Endodermal cell (in vitro differentiated cells): ENCODE measurements around the gene ABCG1. TPM values are rescaled to one million over a fixed set of nuclear protein-coding genes. Genes with fewer than 3 reads are reported as not detected.
A peak's percentile ranks its signal among the peaks of the same experiment; 100 is the strongest.

ENCODE experiments used
- DNase-seq: peaks from one replicate; pipeline ENCODE4 v3.0.0-alpha.2; 2017
- H3K27ac ChIP-seq: 2 replicates; pipeline ENCODE4 v1.5.1; 2013; ENCODE audit warnings: mild to moderate bottlenecking, low read depth, low read length, moderate library complexity
- H3K27me3 ChIP-seq: 2 replicates; pipeline ENCODE4 v1.6.1; 2013; ENCODE audit warnings: mild to moderate bottlenecking, low read length, moderate library complexity; ENCODE audit not compliant: insufficient read depth, control insufficient read depth, poor library complexity, severe bottlenecking
- H3K36me3 ChIP-seq: 2 replicates; pipeline ENCODE4 v1.7.0; 2013; ENCODE audit warnings: mild to moderate bottlenecking, low read length, moderate library complexity; ENCODE audit not compliant: control insufficient read depth, insufficient read depth
- H3K4me1 ChIP-seq: one replicate; pipeline ENCODE4 v1.7.0; 2013; ENCODE audit warnings: low read length; ENCODE audit not compliant: control insufficient read depth, insufficient read depth
- H3K4me3 ChIP-seq: 2 replicates; pipeline ENCODE4 v1.5.1; 2013; ENCODE audit warnings: mild to moderate bottlenecking, low read length, moderate library complexity
- H3K9ac ChIP-seq: 2 replicates; pipeline ENCODE4 v1.6.1; 2013; ENCODE audit warnings: mild to moderate bottlenecking, low read length, moderate library complexity; ENCODE audit not compliant: poor library complexity, severe bottlenecking; ENCODE audit errors: extremely low read depth
- H3K9me3 ChIP-seq: 2 replicates; pipeline ENCODE4 v1.6.1; 2013; ENCODE audit warnings: mild to moderate bottlenecking, low read length, moderate library complexity; ENCODE audit not compliant: control insufficient read depth
- H3K27ac Mint-ChIP-seq: 2 replicates; pipeline ENCODE4 v1.8.0; 2020; ENCODE audit warnings: mixed read lengths
- H3K27me3 Mint-ChIP-seq: 2 replicates; pipeline ENCODE4 v1.8.0; 2021; ENCODE audit warnings: mild to moderate bottlenecking, mixed read lengths; ENCODE audit not compliant: insufficient read depth
- H3K36me3 Mint-ChIP-seq: 2 replicates; pipeline ENCODE4 v1.8.0; 2020; ENCODE audit warnings: low read depth, mixed read lengths
- H3K4me1 Mint-ChIP-seq: 2 replicates; pipeline ENCODE4 v1.8.0; 2020; ENCODE audit warnings: mixed read lengths
- H3K4me3 Mint-ChIP-seq: 2 replicates; pipeline ENCODE4 v1.8.0; 2020; ENCODE audit warnings: mild to moderate bottlenecking, moderate library complexity, mixed read lengths
- H3K9me3 Mint-ChIP-seq: 2 replicates; pipeline ENCODE4 v1.8.0; 2020; ENCODE audit warnings: mild to moderate bottlenecking, mixed read lengths
- WGBS, 2 experiments: methylation state at CpG; one replicate each; pipeline versions ENCODE4 v1.1.5 to v1.1.7; 2013; ENCODE audit warnings: missing lambda C conversion rate in 2 of 2, mixed read lengths in 1 of 2; ENCODE audit not compliant: insufficient coverage in 1 of 2, insufficient read length in 1 of 2; 5-methylcytosine and 5-hydroxymethylcytosine counted together
- total RNA-seq, 2 donors: library from RNA; stranded (reverse); fragmentation: NEBNext Ultra II Directional in 1 of 2; extraction: Animal tissue kit (Norgen Biotek cat#: 25700) in 1 of 2; gene quantifications; 2 replicates in 1 of 2; 3 replicates in 1 of 2; pipeline ENCODE4 v1.2.1, GENCODE V29; 2021
- TF ChIP-seq, protein P1 (sequence below): fragments of 200-600 bp; sonication (generic); conservative IDR thresholded peaks from 2 replicates; pipeline ENCODE4 v1.5.0; 2021; ENCODE audit warnings: antibody characterized with exemption, mild to moderate bottlenecking

ABCG1 gene
- total RNA-seq, 2 donors from 2014 or later = 1.6 to 5.4 TPM

- Mint-ChIP-seq H3K4me1 (no peaks in the 10 kb centered on the region), H3K9me3 (peaks cover 12% of the 10 kb centered on the region), H3K27me3 (no peaks in the 10 kb centered on the region), H3K36me3 (peaks cover 6% of the 10 kb centered on the region), H3K4me3 (no peak overlapping the region), H3K27ac (no peak overlapping the region)
- no peaks in the 10 kb centered on the region for H3K36me3 ChIP-seq
- no peak overlapping the region for H3K4me3 ChIP-seq
- DNase-seq = peak; percentile 13
- no peak overlapping the region for H3K9ac ChIP-seq
- no peak overlapping the region for H3K27ac ChIP-seq
- no peaks in the 10 kb centered on the region for H3K27me3 ChIP-seq
- 85 to 95% methylated on average over 4 to 6 of the region's 6 CpGs for WGBS, 2 experiments
- no peaks in the 10 kb centered on the region for H3K4me1 ChIP-seq
- H3K9me3 ChIP-seq = peaks cover 2% of the 10 kb centered on the region
- TF ChIP-seq, protein P1, sequence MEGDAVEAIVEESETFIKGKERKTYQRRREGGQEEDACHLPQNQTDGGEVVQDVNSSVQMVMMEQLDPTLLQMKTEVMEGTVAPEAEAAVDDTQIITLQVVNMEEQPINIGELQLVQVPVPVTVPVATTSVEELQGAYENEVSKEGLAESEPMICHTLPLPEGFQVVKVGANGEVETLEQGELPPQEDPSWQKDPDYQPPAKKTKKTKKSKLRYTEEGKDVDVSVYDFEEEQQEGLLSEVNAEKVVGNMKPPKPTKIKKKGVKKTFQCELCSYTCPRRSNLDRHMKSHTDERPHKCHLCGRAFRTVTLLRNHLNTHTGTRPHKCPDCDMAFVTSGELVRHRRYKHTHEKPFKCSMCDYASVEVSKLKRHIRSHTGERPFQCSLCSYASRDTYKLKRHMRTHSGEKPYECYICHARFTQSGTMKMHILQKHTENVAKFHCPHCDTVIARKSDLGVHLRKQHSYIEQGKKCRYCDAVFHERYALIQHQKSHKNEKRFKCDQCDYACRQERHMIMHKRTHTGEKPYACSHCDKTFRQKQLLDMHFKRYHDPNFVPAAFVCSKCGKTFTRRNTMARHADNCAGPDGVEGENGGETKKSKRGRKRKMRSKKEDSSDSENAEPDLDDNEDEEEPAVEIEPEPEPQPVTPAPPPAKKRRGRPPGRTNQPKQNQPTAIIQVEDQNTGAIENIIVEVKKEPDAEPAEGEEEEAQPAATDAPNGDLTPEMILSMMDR = no peak
These were observed 106.0 kb downstream of the ABCG1 start for GRCh38 chr21:42324896-42325295.

DNA sequence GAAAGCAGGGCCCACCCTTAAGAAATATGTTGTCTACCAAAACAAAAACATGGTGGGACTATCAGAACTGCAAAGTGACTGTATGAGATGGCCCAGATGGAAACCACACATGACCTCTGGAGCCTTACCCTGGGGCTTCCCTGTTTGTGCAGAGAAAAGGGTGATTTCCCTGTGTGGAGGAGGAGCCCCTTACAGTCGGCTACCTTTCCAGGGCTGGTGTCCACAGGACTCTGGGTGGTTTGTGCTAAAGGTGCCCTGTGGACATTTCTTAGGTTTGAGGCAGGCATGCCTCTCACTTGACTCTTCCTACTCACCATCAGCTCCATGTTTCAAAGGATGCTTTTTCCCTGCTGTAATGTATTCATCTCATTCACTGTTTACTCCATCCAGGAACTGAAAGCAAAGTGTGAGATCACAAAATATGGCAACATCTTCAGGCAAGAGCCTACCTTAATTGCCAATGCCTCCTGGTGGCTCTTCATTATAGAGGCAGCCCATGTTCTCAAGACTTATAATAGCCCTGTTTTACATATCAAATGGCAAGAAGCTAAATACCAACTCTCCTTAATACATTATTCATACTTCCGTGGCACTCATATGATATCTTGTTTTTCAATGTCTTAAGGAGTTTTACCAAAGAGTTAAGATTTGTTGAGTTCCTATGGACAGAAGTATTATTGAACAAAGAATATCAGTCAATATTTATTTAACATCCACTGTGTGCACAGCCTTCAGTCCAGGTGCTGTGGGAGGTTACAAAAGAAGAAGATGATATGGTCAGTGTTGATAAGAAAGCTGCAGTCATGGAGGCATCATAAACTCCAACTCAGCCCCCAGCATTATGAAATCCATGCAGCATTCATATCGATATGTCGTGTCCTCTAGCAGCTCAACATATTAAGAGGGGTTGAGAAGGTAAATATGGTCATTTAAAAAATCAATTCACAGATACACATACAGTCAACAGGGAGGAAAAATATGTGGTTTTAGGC is 111.7 kb downstream of the ABCG1 start:
- WGBS, 2 experiments = 100% methylated on average over 1 of the region's 4 CpGs; no CpG with 5 or more reads in 1 of the 2 experiments
- peak; percentile 18 for DNase-seq
- Histone ChIP-seq H3K4me3 (no peak overlapping the region), H3K4me1 (no peaks in the 10 kb centered on the region), H3K27me3 (no peaks in the 10 kb centered on the region), H3K27ac (no peak overlapping the region), H3K9ac (no peak overlapping the region), H3K36me3 (no peaks in the 10 kb centered on the region), H3K9me3 (peaks cover 18% of the 10 kb centered on the region)
- H3K27me3 Mint-ChIP-seq = peaks cover 2% of the 10 kb centered on the region
- H3K4me1 Mint-ChIP-seq = no peaks in the 10 kb centered on the region
- no peak overlapping the region for H3K4me3 Mint-ChIP-seq
- no peak overlapping the region for H3K27ac Mint-ChIP-seq
- TF ChIP-seq, protein P1 = no peak
- H3K9me3 Mint-ChIP-seq = peaks cover 22% of the 10 kb centered on the region
- peaks cover 6% of the 10 kb centered on the region for H3K36me3 Mint-ChIP-seq

DNA sequence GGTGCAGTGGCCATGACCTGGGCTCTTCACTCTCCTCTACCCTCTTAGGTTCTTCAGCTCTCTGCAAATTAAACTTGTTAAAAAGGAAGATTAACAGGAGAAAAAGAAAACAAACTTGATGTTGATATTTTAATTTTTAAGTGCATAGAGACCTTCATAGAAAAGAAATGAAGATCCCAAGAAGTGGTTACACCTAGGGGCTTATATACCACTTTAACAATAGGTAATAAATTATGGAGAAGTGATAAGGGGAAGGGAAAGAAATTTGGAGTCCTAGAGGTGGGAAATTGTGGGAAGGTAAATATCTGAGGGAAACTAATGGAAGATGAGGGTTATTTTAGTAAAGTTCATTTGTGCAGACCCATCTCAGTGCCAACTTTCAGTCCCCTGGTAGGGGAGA is 112.7 kb downstream of the ABCG1 start:
- H3K4me1 Mint-ChIP-seq = no peaks in the 10 kb centered on the region
- H3K27ac ChIP-seq = no peak overlapping the region
- peaks cover 22% of the 10 kb centered on the region for H3K9me3 Mint-ChIP-seq
- no peak overlapping the region for H3K4me3 ChIP-seq
- H3K4me1 ChIP-seq = no peaks in the 10 kb centered on the region
- no peak for DNase-seq
- H3K36me3 Mint-ChIP-seq = peaks cover 6% of the 10 kb centered on the region
- H3K36me3 ChIP-seq = no peaks in the 10 kb centered on the region
- H3K9me3 ChIP-seq = peaks cover 18% of the 10 kb centered on the region
- TF ChIP-seq, protein P1 = no peak
- H3K27me3 Mint-ChIP-seq = peaks cover 2% of the 10 kb centered on the region
- H3K27ac Mint-ChIP-seq = no peak overlapping the region
- no peaks in the 10 kb centered on the region for H3K27me3 ChIP-seq
- no peak overlapping the region for H3K4me3 Mint-ChIP-seq
- no peak overlapping the region for H3K9ac ChIP-seq
